HG02852 (cell line): ENCODE measurements around the gene FAM185A.
"Not testable (repeated sequence)": the region's sequence is repeated elsewhere in the genome, so short reads cannot be mapped to it uniquely, and the experiment has no call there.

Experiments used
- ATAC-seq: cut with Tn5 transposase; IDR thresholded peaks from one replicate; pipeline ENCODE4 v1.9.1; 2021; ENCODE audit warnings: mild to moderate bottlenecking, moderate library complexity; ENCODE audit not compliant: unreplicated experiment

Gene FAM185A

DNA sequence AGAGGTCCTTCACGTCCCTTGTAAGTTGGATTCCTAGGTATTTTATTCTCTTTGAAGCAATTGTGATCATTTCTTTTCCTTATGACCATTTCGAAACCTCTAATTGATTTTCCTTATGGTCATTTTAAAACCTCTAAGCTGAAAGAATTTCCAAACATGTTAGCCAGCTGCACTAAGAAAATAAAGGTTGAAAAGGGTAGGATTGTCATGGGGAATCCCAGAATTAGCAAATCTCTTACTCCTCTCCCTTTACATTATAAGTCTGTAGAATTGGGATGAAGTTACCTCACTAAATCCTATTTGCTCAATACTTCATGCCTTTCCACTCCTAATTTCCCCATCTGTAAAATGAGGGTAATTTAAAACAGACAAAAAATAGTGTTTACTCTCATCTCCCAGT lies 79.5 kb downstream of the FAM185A start:
- ATAC-seq: no peak

DNA sequence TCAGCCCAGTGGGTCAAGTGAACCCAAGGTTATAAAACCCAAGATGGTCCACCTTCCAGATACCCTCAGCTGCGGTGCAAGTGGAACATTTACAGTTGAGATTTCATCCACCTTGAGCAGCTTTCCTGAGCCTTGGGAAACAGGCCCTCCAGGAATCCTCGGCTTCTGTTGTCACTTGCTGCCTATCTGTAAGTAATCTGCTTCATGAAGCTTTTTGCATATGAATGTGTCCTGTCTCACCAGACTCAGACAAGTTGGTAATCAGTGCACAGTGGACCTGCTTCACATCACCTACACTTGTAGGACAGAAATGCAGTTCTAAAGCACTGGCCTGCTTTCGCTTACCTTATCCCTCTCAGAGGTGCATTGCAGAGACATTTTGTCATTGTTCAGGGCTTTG lies 80.3 kb downstream of the FAM185A start:
- no peak for ATAC-seq

DNA sequence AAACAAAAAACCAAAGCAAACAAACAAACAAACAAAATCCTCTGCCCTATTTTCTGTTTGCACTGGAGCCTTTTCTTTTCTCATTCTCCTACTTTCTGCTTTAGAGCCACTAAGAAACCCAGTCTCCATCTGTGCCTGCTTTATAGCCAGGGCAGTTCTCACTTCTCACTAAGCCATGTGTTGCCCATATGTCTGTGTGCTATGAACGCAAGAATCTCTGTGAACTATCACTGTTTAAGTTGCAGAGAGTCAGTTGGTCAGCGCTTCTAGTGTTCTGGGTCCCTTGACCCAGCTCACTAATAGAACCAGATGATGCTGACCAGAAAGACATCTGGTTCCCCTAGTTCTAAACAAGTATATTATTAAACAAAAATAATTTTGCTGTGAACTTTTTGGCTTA lies 81.4 kb downstream of the FAM185A start:
- no peak for ATAC-seq

DNA sequence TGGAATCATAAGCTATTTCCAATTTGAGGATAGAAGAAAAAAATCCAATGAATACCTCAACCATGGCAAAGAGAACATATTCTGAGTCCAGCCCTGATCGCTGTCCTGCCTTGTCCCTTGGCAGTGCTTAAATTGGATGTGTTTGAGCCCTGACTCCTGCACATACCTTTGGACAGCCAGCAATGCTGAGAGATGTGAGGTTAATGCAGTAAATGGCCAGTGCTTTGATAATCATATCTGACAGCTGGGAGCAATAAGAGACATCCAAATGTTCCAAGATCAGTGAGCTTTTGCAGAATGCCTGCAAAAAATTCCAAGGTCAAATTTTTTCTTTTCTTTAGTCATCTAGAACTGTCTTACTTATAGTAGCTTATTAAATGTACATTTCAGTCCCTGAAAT lies 83.9 kb downstream of the FAM185A start:
- no peak for ATAC-seq

DNA sequence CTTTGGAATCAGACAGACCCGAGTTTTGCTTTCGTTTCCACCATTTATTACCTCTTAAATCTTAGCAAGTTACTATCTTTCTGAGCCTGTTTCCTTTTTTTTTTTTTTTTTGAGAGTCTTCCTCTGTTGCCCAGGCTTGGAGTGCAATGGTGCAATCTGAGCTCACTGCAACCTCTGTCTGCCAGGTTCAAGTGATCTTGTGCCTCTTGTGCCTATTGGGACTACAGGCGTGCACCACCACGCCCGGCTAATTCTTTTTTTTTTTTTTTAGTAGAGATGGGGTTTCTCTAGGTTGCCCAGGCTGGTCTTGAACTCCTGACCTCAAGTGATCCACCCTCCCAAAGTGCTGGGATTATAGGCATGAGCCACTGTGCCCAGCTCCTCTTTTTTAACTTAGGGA lies 84.5 kb downstream of the FAM185A start:
- no peak for ATAC-seq

DNA sequence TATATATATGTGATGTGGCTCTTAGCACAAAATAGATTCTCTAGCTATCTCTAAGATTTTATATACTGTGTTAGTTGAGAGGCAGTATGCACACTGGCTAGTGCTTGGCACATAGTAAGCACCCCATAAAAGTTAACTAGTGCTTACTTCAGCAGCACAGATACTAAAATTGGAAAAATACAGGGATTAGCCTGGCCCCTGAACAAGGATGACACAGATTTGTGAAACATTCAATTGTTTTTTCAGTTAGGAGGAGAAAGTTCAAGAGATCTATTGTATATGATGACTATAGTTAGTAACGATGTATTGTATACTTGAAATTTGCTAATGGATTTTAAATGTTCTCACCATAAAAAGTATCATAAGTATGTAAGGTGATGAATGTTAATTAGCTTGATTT lies 85.7 kb downstream of the FAM185A start:
- no peak for ATAC-seq

DNA sequence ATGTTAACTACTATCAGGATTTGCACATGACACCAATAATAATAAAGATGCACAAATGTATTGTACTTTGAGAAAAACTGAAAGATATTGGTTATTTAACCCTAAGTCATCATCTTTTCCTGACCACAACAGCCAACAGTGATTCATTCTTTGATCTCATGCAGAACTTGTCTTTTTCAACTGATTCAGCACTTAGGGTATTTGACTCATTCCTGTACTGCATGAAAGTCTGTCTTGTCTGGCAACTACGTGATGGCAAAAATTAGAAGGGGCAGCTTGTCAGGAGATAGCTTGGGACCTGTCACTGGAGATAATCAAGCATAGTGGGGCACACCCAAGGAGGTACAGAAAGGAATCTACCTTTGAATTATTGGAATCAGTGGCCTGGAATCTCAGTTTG lies 86.2 kb downstream of the FAM185A start:
- peak; percentile 81 for ATAC-seq

DNA sequence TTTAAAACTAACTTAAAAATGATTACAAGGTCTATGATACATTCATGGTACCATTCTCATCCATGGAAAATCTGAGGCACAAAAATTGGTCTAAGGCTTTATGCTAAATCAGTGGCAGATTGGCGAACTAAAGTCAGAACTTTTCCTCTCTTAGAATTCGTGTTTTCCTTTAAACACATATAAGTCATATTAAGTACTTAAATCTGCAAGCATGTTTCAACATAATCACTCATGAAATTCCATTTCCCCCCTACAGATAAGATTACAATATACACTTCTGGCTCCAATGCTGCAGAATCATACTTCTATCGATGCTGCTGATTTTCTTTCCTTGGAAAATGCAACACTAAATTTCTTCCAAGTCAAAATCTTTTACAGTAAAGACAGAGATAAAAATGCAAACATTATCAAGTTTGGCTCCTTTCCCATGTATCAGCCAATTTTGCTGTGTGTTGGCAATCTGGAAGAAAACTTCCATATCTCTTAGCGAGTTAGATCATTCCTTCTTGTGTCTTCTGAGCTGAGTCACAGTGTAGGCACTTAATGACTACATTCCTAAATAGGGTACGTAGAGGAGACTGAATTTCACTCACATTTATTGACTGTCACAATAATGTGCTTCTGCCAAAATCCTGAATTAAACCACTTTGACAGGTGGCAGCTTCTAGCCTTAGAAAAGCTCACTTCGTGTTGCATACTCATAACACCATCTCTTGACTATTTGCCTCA lies 87.6 kb downstream of the FAM185A start:
- no peak for ATAC-seq

DNA sequence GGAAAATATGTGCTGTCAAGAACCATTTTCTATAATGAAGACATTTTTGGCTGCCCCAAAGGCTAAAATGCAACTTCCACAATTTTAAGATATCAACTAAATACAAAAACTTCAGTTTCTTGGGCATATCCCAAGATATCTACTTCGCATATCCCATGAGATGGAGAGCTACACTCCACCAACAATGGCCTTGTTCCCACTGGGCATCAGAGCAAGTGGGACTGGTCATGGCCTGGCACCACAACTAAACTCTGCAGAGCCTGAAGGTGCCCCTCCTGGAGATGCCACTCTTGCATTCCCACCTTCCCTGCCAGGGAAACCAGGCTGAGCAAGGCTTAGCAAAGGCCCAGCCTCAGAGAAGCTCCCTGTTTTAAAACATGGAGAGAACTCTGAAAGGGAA lies 88.2 kb downstream of the FAM185A start:
- no peak for ATAC-seq

DNA sequence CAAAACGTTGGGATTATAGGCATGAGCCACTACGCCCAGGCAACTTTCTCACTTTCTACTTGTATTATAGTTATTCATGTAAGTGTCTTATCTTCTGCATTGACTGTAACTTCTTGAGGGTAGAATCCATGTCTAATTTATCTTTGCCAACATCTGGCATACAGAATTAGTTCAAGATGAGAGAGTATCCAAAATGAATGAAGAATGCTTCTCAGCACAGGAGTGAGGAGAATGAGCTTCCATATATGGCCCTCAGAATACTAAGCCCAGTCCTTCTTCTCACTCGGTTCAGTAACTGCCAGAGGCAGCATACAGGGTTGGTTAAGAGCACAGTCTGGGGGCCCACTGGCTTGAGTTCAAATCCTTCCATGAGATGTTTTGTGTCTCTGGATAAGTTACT lies 89.0 kb downstream of the FAM185A start:
- ATAC-seq: no peak

DNA sequence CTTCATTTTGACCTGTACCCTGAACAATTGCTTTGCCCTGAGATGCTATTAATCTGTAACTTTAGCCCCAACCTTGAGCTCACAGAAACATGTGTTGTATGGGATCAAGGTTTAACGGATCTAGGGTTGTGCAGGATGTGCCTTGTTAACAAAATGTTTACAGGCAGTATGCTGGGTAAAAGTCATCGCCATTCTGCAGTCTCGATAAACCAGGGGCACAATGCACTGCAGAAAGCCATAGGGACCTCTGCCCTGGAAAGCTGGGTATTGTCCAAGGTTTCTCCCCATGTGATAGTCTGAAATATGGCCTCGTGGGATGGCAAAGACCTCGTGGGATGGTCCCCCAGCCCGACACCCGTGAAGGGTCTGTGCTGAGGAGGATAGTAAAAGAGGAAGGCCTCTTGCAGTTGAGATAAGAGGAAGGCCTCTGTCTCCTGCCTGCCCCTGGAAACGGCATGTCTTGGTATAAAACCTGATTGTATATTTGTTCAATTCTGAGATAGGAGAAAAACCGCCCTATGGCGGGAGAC lies 89.8 kb downstream of the FAM185A start:
- ATAC-seq: not testable (repeated sequence)

DNA sequence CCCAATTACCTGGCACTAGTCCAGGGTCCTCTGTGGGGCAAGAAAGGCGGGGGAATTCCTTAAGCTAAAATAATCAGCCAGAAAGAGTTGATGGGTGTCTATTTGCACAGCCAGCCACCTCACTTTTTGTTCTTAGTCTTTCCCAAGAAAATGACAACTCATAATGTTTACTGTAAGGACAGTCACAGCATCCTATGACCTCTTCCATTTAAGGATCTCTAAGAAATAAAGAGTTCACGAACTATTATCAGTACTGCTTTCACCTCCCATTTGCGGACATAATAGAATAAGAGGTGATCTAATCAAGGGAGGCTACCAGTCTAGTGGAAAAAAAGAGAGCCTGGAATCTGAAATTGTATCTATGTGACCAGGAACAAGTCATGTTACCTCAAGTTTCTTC lies 91.6 kb downstream of the FAM185A start:
- ATAC-seq: no peak

DNA sequence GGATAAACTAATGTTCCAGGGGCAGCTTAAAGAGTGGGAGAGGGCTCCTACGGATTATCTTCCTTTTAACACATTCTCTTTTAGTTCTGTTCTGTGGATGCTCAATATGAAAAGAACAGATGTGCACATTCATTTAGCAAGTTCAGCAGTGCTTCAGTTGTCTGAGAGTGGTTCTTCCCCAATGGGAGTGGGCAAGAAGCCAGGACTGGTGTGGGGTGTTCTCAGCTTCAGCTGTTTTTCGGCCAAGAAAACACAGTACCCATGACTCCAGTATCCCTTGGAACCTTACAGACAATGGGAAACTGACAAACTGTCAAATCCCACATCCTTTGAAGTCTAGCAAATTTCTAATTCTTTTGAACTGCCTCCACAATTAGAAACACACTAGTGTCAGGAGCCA lies 92.5 kb downstream of the FAM185A start:
- no peak for ATAC-seq

DNA sequence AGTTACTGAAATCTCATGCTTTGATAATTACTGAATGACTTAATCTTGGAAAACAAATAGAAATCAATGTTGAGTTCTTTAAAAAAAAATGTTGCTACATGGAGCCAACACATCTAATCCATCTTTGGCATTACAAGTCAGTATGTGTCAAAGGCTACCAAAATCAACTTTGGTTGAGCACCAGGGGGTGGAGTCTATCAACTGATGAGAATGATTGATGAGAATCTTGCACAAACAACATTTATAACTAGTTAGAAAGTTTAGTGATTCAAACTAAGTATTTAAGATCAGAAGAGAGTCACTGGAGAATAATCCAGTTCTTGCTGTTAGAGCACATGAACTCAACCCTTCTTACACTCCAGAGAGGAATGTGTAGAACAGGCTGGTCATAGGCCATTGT lies 93.5 kb downstream of the FAM185A start:
- ATAC-seq: no peak

DNA sequence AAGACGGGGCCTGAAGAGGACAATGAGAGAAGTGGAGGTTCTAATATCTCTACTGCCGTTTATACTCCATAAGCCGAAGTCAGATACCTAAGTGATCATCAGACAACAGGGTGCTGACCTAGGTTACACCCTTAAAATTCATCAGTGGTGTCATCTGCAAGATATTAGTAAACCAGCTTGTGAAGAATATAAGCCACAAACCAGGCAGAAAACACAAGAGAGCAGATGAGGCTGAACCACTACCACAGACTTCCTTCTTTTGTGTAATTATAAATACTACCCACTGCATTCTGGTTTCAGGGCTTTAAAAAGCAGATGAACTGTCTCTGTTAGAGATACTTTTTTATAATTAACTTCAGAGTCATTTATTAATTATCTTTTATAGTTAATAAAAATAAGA lies 95.1 kb downstream of the FAM185A start:
- ATAC-seq: peak; percentile 83

DNA sequence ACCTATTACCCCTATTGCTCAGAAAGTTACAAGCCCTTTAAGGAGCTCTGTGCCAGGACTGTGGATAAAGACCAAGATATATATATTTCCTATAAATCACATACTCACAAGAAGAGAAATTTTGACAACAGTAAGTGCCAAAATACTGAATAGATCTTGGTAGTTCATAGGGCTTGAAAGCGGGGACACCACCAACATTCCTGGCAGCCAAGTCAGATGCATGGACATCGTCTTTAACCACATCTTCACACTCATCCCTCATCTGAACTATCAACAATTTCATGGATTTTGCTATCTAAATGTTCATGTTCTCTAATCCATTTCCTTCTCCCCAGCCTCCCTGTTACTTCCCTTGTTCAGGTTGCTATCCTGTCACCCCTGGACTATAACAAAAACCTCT lies 96.5 kb downstream of the FAM185A start:
- no peak for ATAC-seq

DNA sequence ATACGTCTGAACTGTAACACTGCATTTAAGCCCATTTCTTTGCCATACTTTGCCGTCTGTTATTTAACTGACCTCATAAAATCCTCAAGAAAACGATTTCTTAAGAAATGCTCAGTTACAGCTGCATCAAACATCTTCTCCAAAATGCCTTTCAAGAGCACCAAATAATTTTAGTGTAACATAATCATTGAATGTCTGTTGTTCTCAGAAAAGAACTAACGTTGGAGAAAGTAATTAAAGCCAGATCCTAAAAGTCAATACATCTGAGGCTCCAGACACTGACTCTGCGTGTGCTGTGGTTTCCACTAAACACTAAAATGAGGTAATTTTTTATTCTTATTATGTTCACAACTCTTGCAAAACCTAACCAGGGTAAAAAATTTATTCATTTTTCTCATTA lies 100.3 kb downstream of the FAM185A start:
- ATAC-seq: no peak

DNA sequence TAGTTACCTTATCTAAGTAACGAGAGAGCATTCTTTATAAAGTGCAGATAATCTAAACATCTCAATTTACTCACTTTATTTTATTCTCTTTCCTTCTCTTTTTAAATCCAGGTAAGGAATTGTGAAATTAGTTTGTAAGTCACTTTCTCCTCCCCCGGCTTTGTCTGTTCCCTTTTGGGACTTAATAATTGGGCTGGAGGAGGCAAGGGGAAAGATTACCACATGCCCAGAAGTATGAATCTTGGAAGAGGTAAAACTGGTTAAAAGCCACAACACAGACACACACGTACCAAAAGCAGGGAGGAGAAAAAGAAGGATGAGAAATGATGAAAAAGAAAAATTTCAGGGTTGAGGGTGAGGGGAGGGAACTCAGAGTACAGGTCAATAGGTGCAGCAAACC lies 100.7 kb downstream of the FAM185A start:
- ATAC-seq: no peak

DNA sequence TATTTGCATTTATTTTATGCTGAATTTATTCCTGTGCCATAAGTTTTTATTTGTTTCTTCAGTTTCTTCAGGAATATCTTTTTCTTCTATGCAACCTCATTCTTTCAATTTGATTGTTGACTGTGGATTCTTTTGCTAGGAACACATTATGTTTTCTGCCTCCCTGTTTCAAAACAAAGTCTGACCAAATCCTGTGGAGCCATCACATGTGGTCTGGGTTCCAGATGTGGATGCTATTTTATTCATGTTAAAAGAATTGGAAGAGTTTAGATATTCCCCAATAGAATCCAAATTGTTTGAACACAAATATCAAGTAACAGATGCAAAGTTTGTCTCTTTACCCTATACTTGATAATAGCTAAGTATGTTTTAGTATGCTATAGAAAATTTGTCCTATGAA lies 107.2 kb downstream of the FAM185A start:
- no peak for ATAC-seq
